Measurements from ENCODE around the gene FAM181A.

DNA sequence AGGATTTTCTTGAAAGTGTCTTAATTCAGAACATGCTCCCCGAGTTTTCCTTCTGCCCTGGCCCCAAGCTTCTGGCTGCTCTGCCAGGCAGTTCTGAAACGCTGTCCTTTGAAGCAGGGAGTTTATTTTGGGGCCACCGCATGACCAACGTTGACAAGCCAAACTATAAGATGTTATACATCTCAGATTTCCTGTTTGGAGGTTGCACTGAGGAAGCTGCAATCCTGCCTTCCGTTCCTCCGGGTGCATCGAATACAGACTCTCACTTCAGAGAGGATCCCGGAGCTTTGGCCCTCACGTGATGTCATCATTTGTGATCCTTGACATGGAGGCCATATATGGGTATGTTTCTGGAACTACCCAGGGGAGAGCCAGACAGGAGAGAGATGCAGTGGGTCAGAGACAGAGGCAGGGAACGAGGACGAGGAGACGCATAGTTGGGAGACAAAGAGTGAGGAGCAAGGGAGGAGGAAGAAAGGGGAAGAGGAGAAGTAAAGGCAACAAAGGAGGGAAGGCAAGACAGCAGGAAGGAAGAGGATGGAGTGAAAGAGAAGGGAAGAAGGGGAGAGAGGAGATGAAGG is 49.4 kb downstream of the FAM181A start, which contains the start of gene ASB2:
- TF ChIP-seq, protein P1, sequence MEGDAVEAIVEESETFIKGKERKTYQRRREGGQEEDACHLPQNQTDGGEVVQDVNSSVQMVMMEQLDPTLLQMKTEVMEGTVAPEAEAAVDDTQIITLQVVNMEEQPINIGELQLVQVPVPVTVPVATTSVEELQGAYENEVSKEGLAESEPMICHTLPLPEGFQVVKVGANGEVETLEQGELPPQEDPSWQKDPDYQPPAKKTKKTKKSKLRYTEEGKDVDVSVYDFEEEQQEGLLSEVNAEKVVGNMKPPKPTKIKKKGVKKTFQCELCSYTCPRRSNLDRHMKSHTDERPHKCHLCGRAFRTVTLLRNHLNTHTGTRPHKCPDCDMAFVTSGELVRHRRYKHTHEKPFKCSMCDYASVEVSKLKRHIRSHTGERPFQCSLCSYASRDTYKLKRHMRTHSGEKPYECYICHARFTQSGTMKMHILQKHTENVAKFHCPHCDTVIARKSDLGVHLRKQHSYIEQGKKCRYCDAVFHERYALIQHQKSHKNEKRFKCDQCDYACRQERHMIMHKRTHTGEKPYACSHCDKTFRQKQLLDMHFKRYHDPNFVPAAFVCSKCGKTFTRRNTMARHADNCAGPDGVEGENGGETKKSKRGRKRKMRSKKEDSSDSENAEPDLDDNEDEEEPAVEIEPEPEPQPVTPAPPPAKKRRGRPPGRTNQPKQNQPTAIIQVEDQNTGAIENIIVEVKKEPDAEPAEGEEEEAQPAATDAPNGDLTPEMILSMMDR (IDR thresholded peaks at IDR 0.05) = no peak
- no peak for TF ChIP-seq POLR2AphosphoS5 (IDR thresholded peaks at IDR 0.05; ENCODE audit: low read depth, low read length)
- TF ChIP-seq SIN3A (IDR thresholded peaks at IDR 0.05; ENCODE audit: borderline replicate concordance, insufficient read depth, low read depth, low read length) = no peak

Measured in Panc1 (cell line).